Measurements from ENCODE around the gene RAD18.

RAD18 gene, protein sequence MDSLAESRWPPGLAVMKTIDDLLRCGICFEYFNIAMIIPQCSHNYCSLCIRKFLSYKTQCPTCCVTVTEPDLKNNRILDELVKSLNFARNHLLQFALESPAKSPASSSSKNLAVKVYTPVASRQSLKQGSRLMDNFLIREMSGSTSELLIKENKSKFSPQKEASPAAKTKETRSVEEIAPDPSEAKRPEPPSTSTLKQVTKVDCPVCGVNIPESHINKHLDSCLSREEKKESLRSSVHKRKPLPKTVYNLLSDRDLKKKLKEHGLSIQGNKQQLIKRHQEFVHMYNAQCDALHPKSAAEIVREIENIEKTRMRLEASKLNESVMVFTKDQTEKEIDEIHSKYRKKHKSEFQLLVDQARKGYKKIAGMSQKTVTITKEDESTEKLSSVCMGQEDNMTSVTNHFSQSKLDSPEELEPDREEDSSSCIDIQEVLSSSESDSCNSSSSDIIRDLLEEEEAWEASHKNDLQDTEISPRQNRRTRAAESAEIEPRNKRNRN

DNA sequence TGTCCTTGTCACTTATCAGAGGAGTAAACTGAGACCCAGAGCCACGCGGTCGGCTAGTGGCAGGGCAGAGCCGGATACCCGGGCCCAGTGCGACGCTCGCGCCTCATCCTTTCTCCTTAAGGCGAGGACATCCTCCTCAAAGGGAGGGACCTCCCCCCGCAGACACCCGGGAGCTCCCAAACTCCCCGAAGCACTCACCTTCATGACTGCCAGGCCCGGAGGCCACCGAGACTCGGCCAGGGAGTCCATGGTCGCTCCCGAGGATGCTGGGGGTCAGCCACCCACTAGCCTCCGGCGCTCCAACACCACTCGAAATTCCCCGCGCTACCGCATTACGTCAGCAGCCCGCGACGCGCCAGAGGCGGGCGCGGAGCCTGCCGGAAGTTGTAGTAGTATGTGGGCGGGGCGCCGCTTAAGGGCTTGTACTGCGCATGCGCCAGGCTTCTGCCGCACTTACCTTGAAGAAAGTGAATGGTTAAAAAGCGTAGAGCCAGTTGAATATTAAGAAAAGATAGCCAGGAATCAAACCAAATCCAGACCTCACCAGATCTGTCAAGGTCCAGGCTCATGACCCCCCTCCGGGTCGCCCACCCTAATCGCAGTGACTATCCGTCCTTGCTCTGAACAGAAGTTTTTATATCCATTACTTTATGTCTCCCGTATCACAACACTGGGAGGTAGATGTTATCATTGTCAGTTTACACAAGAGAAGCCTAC is at the start of gene RAD18:
Gene RAD18 (minus strand): TSS at position 336 of the 717 bp plus-strand sequence. CDS start 87 bp downstream, at position 249.
- peak; percentile 90 for DNase-seq (ENCODE audit: low read depth)

DNA sequence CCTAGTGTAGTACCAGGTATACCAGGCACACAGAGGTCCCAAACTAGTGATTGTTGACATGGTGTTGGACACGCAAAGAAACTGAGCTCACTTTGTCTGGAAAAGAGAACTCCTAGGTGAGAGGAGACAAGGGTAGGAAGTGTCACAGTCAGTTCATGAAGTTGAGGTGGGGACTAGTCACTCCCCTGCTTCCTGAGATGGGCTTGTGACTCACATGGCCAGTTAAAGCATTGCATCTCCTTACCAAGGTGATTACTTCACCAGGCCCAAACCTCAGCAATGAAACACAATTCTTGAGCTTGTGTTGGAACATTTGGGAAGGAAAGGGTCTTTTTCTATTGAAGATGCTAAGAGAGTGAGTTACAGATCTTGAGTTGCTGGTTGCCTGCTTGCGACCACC is 49.2 kb upstream of the RAD18 start:
- no peak for DNase-seq (ENCODE audit: low read depth)

DNA sequence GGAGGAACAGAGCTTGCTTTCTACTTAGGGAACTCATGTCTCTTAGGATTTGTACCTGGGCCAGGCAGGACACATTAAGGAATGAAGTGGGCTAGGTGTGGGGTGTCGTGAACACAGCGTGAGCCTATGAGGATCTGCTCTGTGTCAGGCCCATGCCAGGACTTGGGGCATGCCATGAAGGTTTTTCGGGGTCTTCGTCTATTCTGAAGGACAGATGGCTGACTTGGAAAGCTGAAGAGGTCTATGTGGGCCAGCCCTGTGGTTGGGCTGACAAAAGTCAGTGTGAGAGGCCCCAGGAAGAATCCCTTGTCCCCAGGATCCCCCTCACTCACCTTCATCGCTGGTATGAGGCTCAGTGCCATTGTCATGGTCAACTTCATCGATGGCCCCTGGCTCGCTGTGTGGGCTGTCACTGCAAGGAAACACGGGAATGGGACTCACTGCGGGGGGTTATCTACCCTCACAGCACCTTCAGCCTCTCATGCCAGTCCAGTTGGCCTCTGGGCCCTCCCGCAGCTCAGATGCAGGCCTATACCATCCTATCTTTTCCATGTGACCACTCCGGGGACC is 46.8 kb upstream of the RAD18 start:
- no peak for DNase-seq (ENCODE audit: low read depth)

DNA sequence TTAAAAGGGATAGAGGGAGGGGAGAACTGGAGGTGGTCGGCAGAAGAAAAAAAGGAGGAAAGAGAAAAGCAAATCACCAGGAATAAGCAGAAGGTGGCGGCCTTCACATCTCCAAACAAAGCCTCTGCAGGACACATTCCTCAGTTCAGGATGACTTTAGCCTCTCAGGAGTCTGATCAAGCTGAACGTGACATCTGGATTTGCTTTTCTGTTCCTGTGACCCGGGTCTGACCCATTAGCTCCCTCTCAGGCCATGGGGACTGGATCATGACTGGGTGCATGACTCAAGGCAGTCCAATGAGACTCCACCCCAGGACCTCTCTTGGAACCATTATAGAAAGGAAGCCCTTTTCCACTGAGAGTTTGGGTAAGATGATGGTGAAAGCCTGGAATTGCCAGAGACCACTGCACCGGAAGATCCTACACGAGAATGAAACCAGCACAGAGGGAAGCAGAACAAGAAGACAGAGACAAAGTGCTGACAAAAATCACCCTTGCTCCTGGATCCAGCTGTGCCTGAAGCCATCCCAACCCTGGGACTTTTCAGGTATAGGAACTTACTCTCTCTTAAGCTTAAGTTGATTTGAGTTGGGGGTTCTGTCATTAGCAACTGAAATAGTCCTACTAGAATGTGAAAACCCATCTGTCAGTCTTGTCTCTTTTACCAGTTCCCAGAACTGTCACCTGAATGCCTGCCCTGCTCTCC is 45.4 kb upstream of the RAD18 start:
- no peak for DNase-seq (ENCODE audit: low read depth)

DNA sequence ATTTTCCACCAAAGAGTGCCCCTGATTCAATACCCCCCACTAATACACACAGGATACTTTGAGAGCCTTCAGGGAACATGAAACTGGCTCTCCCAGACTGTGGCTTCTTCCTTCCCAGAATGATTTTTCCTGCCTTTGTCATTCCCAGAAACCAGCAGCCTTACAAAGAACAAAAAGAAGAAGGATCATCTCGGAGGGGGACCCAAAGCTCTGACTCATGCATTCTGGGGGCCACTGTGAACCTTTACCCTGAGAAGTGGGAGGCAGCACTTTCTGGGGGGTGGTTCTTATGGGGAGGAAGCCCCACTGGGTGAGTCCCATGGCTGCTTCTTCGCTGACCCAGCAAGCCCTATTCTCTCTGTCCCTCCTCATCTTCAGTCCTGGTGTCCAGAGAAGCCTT is 44.7 kb upstream of the RAD18 start:
- no peak for DNase-seq (ENCODE audit: low read depth)

DNA sequence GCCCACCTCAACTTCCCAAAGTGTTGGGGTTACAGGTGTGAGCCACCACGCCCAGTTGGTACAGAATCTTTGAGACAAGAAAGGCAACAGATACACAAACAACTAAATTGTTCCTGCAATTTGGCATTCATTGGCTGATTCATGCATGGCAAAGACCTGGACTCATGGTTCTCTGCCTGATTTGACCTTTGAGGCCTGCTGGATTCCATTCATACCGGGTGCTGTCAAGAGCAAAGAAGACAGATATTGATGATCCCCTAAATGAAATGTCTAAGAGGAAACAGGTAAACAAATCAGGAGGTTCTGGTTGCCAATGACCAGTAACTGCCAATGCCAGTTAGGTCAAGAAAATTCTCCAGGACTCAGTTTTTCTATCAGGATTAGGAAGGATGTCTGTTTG is 43.9 kb upstream of the RAD18 start:
- DNase-seq (ENCODE audit: low read depth), result no peak

DNA sequence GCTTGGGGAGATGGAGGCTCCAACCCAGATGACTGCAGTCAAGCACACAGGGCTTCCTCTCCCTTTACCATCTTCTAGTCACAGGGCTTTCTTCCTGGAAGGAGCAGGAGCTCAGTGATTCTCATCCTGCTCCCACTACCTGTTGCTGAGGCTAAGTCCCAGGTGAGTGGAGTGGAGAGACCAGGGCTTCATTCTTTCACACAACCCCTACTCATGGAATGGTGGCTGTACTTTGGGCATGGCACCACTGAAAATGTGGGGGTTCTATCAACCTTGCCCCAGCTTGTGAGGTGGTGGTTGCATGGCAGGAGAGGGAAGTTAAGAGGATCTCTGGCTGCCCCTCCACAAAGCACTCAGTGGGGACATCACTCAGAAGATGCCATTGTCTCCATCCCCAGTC is 36.8 kb upstream of the RAD18 start:
- DNase-seq (ENCODE audit: low read depth), result no peak

DNA sequence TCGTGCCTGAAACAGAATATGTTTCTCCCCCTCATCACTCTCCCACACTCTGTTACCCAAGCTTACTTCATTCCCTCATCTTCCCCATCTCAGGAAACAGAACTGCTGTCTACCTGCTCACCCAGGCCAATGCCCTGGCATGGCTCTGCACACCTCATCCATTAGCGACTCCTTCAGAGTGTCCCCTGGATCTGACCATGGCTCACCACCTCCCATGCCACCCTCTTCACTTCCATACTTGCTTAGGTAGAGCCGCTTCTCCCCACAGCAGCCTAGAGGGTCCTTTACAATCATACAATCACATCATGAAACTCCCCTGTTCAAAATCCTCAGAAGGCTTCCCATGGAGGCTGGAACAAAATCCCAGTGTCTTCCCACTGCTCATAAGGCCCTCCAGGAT is 33.9 kb upstream of the RAD18 start:
- DNase-seq (ENCODE audit: low read depth), result no peak

DNA sequence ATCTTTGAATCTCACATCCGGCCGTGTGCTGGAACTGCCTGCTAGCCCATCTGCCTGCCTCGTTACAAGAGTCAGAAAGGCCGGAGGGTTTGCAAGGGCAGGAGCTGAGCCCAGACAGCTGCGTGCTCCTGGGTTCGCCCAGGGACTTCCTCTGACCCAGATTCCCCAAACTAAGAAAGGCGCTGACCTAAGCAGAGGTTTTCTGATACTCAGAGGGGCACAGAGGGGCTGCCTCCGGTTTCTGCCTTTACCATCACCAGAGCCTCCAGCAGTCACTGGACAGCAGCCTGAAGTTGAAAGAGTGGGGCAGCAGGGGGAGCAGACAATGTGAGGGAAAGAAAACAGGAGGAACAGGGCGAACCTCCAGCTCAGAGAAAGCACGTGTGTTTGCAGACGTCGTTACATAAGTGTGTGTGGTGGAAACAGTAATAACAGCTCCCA is 33.4 kb upstream of the RAD18 start:
- no peak for DNase-seq (ENCODE audit: low read depth)

DNA sequence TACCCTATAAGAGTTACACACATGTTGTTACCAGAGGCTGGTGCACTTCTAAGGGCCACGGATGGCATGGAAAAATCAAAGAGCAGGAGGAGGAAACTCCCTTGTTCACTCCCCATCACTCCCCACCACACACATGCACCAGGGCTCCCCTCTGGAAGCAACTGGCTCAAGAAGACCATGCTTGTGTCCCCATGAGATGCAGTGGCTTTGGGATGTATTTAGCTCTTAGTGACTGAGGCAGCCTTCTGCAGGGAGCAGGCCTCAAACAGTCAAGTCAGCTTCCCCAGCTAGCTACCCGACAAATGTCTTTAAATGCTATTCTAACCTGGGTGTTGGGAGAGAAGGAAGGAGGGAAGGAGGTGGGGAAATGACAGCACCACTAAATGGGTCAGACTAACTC is 32.9 kb upstream of the RAD18 start:
- no peak for DNase-seq (ENCODE audit: low read depth)

DNA sequence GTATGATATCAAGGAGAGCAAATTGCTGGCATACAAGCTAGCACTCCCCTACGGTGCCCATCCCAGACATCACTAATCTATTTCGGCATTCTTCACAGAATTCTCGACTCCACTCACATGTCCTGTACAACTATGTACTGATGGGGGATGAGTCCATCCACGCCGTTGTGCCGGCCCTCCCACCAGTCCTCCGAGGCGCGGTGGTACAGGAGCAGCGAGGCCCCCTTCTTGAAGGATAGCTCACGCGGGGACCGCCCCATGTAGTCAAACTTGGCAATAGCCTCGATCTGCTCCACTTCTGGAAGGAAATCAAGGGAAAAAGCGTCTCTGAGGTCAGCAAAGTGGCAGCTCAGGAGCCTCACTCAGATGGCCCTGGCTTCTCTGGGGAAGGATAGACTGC is 31.0 kb upstream of the RAD18 start:
- no peak for DNase-seq (ENCODE audit: low read depth)

DNA sequence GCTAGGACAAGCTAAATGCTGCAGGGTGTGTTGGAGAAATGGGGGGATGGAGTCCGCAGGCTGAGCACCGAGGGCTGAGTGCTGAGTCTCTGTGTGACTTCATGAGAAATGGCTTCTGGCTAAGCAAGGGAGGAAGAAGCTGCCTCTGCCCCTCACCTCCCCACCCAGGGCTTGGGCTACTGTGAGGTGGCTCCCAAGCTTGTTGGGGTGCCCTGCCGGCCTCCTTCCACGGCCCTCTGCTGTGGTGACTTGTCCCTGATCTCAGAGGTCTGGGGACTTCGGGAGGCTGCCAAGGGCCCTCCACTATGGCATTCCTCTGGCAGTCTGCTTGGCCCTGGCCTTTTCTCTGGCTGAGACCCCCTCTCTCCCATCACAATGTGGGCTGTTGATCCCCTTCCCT is 30.1 kb upstream of the RAD18 start:
- no peak for DNase-seq (ENCODE audit: low read depth)

DNA sequence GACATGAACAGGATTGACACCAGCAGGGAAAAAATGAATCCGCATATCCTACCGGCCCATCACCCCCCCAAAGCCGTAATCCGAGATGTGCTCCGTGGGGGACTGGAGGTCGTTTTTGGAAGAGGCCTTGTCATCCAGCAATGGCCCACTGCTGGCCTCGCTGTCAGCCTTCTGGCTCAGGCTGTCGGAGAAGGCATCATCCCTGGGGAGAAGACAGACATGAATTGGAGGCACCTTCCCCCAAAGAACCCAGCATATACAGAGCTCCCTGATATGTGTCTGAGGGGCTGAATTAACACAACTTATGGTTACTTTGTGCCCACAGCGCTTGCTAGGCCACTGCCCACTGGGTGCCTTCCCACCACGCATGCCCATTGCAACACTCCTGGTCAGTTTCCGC is 29.6 kb upstream of the RAD18 start:
- DNase-seq (ENCODE audit: low read depth), result no peak

DNA sequence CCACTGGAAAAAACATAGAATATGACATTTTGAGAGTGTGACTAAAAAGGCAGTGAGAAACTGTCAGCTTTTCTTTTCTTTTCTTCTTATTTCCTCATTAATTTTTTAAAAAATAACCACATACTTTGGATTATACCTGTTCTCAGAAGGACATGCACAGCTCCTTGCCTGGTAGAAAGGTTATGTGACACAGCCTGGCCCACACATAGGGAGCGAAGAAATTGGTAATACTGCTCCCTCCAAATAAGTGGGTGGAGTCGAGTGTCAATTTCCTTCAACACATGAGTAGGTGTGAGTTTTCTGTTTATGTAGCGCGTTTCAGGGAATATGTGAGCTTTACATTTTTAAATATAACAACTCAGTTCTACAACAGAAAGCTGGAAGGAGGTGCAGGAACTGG is 28.9 kb upstream of the RAD18 start:
- DNase-seq (ENCODE audit: low read depth), result no peak

DNA sequence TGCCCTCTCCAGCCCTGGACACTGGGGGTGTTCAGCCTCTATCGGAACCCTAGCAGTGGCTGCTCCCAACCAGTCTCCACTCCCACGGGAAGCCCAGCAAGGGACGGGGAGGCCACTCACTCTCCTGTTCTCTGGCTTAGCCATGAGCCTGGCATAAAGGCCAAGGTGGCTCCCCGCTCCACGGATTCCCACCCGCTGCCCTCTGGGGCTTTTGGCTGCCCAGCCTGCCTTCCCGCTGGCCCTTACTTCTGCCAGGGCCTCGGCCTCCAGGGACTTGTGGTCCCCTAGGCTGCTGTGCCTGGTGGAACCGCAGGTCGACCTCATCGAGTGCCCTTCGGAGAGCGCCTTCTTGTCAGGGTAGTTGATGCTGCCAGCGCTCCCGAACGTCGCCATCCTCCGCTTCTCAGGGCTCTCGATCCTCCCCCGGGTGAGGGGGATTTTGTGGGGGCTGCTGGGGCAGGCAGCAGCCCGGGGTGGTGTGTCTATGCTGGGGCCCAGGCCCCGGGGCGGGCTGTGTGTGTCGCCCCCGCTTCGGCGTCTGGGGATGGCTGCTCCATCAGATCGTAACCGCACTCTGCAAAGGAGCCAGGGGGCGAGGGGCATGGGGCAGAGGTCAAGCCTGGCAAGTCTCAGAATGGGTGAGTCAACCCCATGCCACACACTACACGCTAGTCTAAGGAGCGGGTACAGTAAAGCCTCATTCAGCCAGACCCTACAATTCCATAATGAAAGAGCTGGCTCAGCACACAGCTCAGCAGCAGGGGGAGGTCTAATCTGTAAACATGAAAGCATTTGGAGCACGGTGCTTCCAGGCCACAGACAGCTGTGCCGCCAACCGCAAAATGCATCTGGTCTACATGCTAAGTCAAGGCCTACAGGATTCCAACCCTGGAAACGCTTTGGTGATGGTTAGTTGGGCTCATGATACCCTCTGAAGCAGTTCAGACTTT is 27.3 kb upstream of the RAD18 start:
- no peak for DNase-seq (ENCODE audit: low read depth)

DNA sequence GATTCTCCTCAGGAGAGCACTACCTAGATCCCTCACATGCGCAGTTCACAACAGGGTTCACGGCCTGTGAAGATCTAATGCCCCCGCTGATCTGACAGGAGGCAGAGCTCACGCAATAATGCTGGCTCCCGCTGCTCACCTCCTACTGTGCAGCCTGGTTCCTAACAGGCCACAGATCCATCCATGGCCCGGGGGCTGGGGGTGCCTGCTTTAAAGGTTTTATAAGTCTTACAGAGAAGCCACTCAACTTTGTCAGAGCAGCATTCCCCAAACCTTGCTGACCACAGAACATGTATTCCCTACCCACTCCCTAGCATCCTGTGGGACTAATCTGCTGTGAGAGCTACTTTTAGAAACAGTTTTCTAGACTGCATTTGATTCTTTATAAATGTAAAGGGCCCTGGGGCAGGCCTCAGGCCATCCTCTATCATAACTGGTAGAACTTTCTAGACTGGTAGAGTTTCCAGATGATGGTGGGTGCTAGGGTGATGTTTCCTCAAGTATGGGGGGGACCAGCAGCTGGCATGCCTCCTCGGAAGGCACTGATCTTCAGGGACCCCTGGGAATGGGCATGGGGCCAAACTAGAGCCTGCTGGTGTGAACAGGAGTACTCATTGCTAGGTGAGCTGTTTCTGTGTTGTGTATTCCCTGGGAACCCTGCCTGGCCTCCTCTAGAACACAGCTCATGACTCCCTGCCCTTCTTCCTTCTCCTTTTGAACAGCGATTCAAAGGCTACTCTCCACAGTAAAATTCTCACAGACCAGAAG is 25.7 kb upstream of the RAD18 start:
- no peak for DNase-seq (ENCODE audit: low read depth)

DNA sequence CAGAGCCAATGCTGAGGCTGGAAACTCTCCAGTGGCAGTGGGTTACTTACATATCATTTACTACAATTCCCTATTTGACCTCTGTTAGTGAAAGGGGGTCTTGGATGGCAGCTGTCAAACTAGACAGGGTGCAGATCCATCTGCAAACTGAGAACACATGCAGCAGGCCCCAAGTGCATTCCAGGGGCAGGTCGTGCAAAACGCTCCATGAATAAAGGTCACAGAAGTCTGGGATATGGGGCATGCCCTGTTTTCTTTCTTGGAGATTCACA is 25.0 kb upstream of the RAD18 start:
- DNase-seq (ENCODE audit: low read depth), result no peak

DNA sequence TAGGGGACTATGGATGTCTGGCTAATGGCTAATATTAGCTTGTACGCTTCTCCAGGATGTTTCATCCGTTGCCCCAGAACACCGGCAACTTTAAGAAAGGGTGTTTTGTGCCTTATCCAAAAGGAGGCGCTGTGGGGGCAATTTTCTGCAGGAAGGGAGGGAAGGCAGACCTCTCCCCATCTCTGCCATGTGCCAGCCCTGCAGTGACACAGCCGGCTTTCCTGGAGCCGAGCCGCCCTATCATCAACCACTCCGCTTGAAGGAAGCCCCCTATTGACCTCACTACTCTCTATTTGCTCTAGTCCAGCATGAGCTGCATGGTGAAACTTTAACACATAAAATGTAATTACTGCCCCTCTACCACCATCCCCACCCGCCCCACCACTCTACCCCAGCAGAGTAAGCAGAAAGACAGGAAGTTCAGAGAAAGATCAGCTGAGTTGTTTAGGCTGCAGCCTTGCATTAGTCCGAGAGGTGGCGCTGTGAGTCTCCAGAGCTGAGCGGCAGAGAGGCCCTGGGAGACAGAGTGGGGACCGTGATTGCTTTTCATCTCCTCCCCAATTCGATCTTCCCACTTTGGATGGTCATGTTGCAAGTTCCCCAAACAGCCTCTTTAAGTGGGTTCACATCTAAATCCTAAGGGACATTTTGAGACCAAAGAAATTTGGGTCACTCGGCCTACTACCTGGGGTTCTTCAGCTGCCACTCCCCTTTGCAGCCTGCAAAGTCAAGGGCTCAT is 24.5 kb upstream of the RAD18 start:
- peak; percentile 63 for DNase-seq (ENCODE audit: low read depth)

DNA sequence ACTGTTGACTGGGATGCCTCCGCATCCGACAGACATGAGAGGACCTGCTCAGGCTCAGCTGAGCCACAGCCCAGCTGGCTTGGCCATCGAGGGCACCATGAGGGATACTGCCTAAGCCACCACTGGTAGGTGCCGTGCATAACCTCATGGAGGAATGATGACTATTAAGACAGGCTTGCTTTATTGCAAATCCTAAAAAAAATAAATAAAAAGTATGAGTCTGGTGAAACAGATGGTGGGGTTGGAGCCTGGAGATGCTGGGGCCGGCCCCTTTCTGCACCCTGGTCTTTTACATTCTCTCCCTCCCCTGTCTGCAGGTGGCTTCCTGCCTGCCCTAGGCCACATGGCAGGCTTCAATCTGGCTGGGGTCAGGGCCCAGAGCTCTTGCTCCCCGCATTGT is 24.0 kb upstream of the RAD18 start:
- DNase-seq (ENCODE audit: low read depth), result no peak

DNA sequence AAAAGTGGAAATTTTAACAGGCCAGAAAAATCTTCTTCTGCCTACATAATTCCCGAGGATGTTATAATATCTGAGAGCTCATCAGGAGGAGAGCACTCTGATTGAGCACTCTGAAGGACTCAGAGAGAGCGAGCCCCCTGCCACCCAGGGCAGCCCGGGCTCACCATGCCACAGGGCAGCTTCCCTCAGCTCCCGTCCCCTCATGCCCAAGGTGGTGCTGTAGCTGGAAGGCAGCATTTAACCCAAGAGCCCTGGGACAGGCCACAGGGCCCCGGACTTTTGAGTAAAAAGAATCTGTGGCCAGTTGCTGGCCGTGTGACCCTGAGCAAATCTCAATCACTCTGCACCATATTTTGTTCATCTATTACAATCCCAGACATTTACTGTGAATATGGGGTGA is 23.5 kb upstream of the RAD18 start:
- DNase-seq (ENCODE audit: low read depth), result no peak

All from activated T-cell treated with anti-CD3 and anti-CD28 coated beads for 48 hours (primary cell).